IMR-90 (cell line): Measurements from ENCODE around the gene DENND2C. TPM values are rescaled to one million over a fixed set of nuclear protein-coding genes. Genes with fewer than 3 reads are reported as not detected.

Source experiments
- ATAC-seq: fragments of 200-7000 bp; cut with Tn5 transposase; 2 replicates; pipeline ENCODE4 v1.9.1; 2020; ENCODE audit warnings: low read depth, mild to moderate bottlenecking, moderate library complexity
- BruUV-seq: library from RNA; stranded (reverse); fragments of 400-500 nt; replicated peaks from 2 replicates; lab custom pipeline; 2021; lab: Mats Ljungman, UMichigan
- CTCF ChIA-PET: fragments of 300-600 bp; formaldehyde crosslinking; extraction: SDS; loops from one replicate; lab custom pipeline; 2021; ENCODE audit warnings: antibody characterized with exemption; lab: Yijun Ruan, JAX
- POLR2A ChIA-PET: fragments of 300-600 bp; sonication (Branson Sonifier 250); formaldehyde crosslinking; loops from one replicate; lab custom pipeline; 2022; ENCODE audit warnings: antibody characterized with exemption; ENCODE audit not compliant: unreplicated experiment; lab: Charles Lee
- DNase-seq: peaks from one replicate; pipeline ENCODE4 v3.0.0; 2013
- H2AFZ ChIP-seq: replicated peaks from 2 replicates; pipeline ENCODE3; 2013; ENCODE audit warnings: low read length, mild to moderate bottlenecking; ENCODE audit not compliant: poor library complexity
- H2AK5ac ChIP-seq: 2 replicates; pipeline ENCODE4 v1.6.1; 2013; ENCODE audit warnings: low read depth, low read length, inconsistent platforms
- H2AK9ac ChIP-seq: replicated peaks from 2 replicates; pipeline ENCODE3; 2013; ENCODE audit warnings: mild to moderate bottlenecking, low read depth, low read length, moderate library complexity; ENCODE audit not compliant: poor library complexity
- H2BK120ac ChIP-seq: 2 replicates; pipeline ENCODE4 v1.6.1; 2013; ENCODE audit warnings: low read depth, low read length, inconsistent platforms
- H2BK15ac ChIP-seq: 3 replicates; pipeline ENCODE4 v1.6.1; 2013; ENCODE audit warnings: low read depth, low read length, inconsistent platforms
- H2BK20ac ChIP-seq: 2 replicates; pipeline ENCODE4 v1.6.1; 2013; ENCODE audit warnings: low read depth, mild to moderate bottlenecking, inconsistent platforms, low read length, moderate library complexity
- H2BK5ac ChIP-seq: 2 replicates; pipeline ENCODE4 v1.6.1; 2013; ENCODE audit warnings: mild to moderate bottlenecking, low read depth, low read length, inconsistent platforms; ENCODE audit not compliant: poor library complexity, severe bottlenecking
- H3K14ac ChIP-seq: replicated peaks from 2 replicates; pipeline ENCODE4 v1.6.1; 2013; ENCODE audit warnings: low read depth, low read length, inconsistent platforms
- H3K18ac ChIP-seq: 2 replicates; pipeline ENCODE4 v1.6.1; 2013; ENCODE audit warnings: low read depth, low read length, control low read depth
- H3K23ac ChIP-seq: 2 replicates; pipeline ENCODE4 v1.6.1; 2013; ENCODE audit warnings: low read depth, low read length, inconsistent platforms
- H3K27ac ChIP-seq: 2 replicates; pipeline ENCODE4 v1.5.1; 2013; ENCODE audit warnings: mild to moderate bottlenecking, control low read depth, low read length; ENCODE audit not compliant: insufficient read depth
- H3K27me3 ChIP-seq: 2 replicates; pipeline ENCODE4 v1.6.1; 2013; ENCODE audit warnings: low read length; ENCODE audit not compliant: control insufficient read depth, insufficient read depth
- H3K36me3 ChIP-seq: 2 replicates; pipeline ENCODE4 v1.6.1; 2013; ENCODE audit warnings: low read length, mixed read lengths; ENCODE audit not compliant: control insufficient read depth, insufficient read depth
- H3K4ac ChIP-seq: 2 replicates; pipeline ENCODE4 v1.6.1; 2013; ENCODE audit warnings: low read depth, low read length, inconsistent platforms
- H3K4me1 ChIP-seq: 2 replicates; pipeline ENCODE4 v1.6.1; 2013; ENCODE audit warnings: low read length, mixed read lengths; ENCODE audit not compliant: control insufficient read depth, insufficient read depth
- H3K4me2 ChIP-seq: 2 replicates; pipeline ENCODE4 v1.6.1; 2013; ENCODE audit warnings: low read depth, mild to moderate bottlenecking, control low read depth, low read length, moderate library complexity
- H3K4me3 ChIP-seq: 2 replicates; pipeline ENCODE4 v1.5.1; 2013; ENCODE audit warnings: low read depth, mild to moderate bottlenecking, control low read depth, low read length, moderate library complexity; ENCODE audit not compliant: insufficient read depth
- H3K56ac ChIP-seq: 2 replicates; pipeline ENCODE4 v1.6.1; 2013; ENCODE audit warnings: low read length, inconsistent platforms; ENCODE audit not compliant: insufficient read depth; ENCODE audit errors: extremely low read depth
- H3K79me1 ChIP-seq, 2 experiments: 2 replicates each; pipeline ENCODE4 v1.6.1; 2013; ENCODE audit warnings: low read length in 2 of 2, inconsistent platforms in 1 of 2, low read depth in 1 of 2
- H3K9ac ChIP-seq: 2 replicates; pipeline ENCODE4 v1.6.1; 2013; ENCODE audit warnings: low read depth, low read length, control low read depth
- H3K9me1 ChIP-seq: 2 replicates; pipeline ENCODE4 v1.6.1; 2013; ENCODE audit warnings: low read length, inconsistent platforms; ENCODE audit not compliant: insufficient read depth
- H3K9me3 ChIP-seq: 2 replicates; pipeline ENCODE4 v1.6.1; 2013; ENCODE audit warnings: low read length; ENCODE audit not compliant: control insufficient read depth, insufficient read depth
- H4K20me1 ChIP-seq: 2 replicates; pipeline ENCODE4 v1.6.1; 2013; ENCODE audit warnings: low read length, inconsistent platforms; ENCODE audit not compliant: insufficient read depth
- H4K5ac ChIP-seq: 2 replicates; pipeline ENCODE4 v1.6.1; 2013; ENCODE audit warnings: mild to moderate bottlenecking, low read depth, low read length, control low read depth
- H4K8ac ChIP-seq, 2 experiments: 2 replicates each; pipeline ENCODE4 v1.6.1; 2013; ENCODE audit warnings: low read depth in 2 of 2, low read length in 2 of 2, control low read depth in 1 of 2, inconsistent platforms in 1 of 2
- H4K91ac ChIP-seq: 2 replicates; pipeline ENCODE4 v1.6.1; 2013; ENCODE audit warnings: low read depth, low read length, inconsistent platforms; ENCODE audit not compliant: insufficient read depth
- NFE2L2 ChIP-seq: fragments of 150-350 bp; IDR thresholded peaks from 2 replicates; pipeline ENCODE4 v1.6.1; 2016; ENCODE audit warnings: low read depth, mild to moderate bottlenecking, low read length
- RAD21 ChIP-seq: IDR thresholded peaks from 2 replicates; pipeline ENCODE4 v1.6.1; 2012; ENCODE audit warnings: low read length, improper control_type of control experiment
- WGBS, 2 experiments: methylation state at CpG; one replicate each; pipeline versions ENCODE4 v1.1.5 to v1.1.7; 2013; ENCODE audit warnings: missing lambda C conversion rate in 2 of 2; ENCODE audit not compliant: insufficient read length in 1 of 2; ENCODE audit errors: extremely low coverage in 2 of 2; 5-methylcytosine and 5-hydroxymethylcytosine counted together
- dilution Hi-C: fragments of 300-500 bp; cut with HindIII; formaldehyde crosslinking; loops from one replicate; pipeline ENCODE4 v1.14.3; 2018; ENCODE audit warnings: low sequenced_read_pairs; ENCODE audit not compliant: unreplicated experiment
- in situ Hi-C: fragments of 300-500 bp; cut with MboI; formaldehyde crosslinking; loops from 3 replicates; pipeline ENCODE4 v1.14.3; 2019; ENCODE audit warnings: low sequenced_read_pairs, inconsistent platforms, mixed read lengths
- intact Hi-C: fragments of 100-400 bp; cut with micrococcal nuclease; formaldehyde crosslinking; loops from 2 replicates; pipeline ENCODE4 v1.10.0; 2022
- polyA plus RNA-seq, 3 experiments: library from polyadenylated mRNA; depleted of rRNA; stranded (reverse); fragments of >200 nt; gene quantifications; 2 replicates each; pipeline ENCODE4 v1.2.3, GENCODE V29; 2012; ENCODE audit warnings: low replicate concordance in 1 of 3
- total RNA-seq: library from RNA; depleted of rRNA; stranded (reverse); fragments of >200 nt; gene quantifications from 2 replicates; pipeline ENCODE4 v1.2.3, GENCODE V29; 2012
- TF ChIP-seq, protein P1 (sequence below): conservative IDR thresholded peaks from 2 replicates; pipeline ENCODE4 v1.5.1; 2012; ENCODE audit warnings: mild to moderate bottlenecking, low read depth, low read length, improper control_type of control experiment

Gene DENND2C
- total and polyA plus RNA-seq, 2 of the 4 experiments (the other 2 are of a cell fraction): 0.58 to 2.2 TPM

DNA sequence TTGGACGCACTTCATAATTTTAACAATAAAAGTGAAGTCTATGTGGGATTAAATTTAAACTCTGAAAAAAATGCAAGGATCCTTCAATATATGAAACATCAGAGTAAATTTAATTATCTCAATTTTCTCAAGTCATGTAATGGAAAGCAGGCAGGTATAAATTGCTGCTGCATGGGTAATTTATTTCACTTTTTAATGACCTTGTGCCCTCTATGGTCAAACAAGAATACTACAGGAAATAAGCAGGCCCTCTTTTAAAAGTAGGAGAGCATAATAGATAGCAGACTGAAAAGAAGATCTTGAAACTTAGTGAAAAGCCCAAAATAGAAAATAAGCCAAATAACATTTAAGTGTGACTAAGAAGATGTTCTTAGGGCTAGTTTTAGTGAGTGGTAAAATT, 111.3 kb downstream of the DENND2C start:
- H3K14ac ChIP-seq: no peak overlapping the region
- H2BK15ac ChIP-seq: no peak overlapping the region
- no peaks in the 10 kb centered on the region for H3K36me3 ChIP-seq
- H3K27ac ChIP-seq: no peak overlapping the region
- no peak overlapping the region for H3K56ac ChIP-seq
- no peak overlapping the region for H3K18ac ChIP-seq
- ChIA-PET POLR2A (no interaction called here), CTCF (interaction anchor here (1.0 kb wide), 1 partner anchor 212 kb away, joined by 3 read pairs; no protein-coding TSS in a partner anchor)
- H2AFZ ChIP-seq: no peak overlapping the region
- in situ Hi-C loops: no loop called here
- H3K9ac ChIP-seq: no peak overlapping the region
- no peak overlapping the region for H2BK120ac ChIP-seq
- no peaks in the 10 kb centered on the region for H3K4me1 ChIP-seq
- H4K5ac ChIP-seq: no peak overlapping the region
- H4K20me1 ChIP-seq: no peaks in the 10 kb centered on the region
- H3K79me1 ChIP-seq: no peaks in the 10 kb centered on the region
- no peak overlapping the region for H3K23ac ChIP-seq
- no peaks in the 10 kb centered on the region for H3K27me3 ChIP-seq
- BruUV-seq: no TSS peak
- no peaks in the 10 kb centered on the region for H3K9me1 ChIP-seq
- H3K4ac ChIP-seq: no peak overlapping the region
- no peak overlapping the region for H2BK5ac ChIP-seq
- H2AK9ac ChIP-seq: no peak overlapping the region
- no peak overlapping the region for H3K4me3 ChIP-seq
- H3K4me2 ChIP-seq: no peak overlapping the region
- H4K8ac ChIP-seq: no peak overlapping the region
- ATAC-seq (no peak), DNase-seq (no peak)
- WGBS, 2 experiments: no CpG with 5 or more reads among the region's 1 CpG
- no peaks in the 10 kb centered on the region for H3K9me3 ChIP-seq
- no peak overlapping the region for H2BK20ac ChIP-seq
- H4K91ac ChIP-seq: no peak overlapping the region
- TF ChIP-seq RAD21: 0 out of 2 replicates have a peak, but pooled peaks have one; percentile 5
- TF ChIP-seq, protein P1, sequence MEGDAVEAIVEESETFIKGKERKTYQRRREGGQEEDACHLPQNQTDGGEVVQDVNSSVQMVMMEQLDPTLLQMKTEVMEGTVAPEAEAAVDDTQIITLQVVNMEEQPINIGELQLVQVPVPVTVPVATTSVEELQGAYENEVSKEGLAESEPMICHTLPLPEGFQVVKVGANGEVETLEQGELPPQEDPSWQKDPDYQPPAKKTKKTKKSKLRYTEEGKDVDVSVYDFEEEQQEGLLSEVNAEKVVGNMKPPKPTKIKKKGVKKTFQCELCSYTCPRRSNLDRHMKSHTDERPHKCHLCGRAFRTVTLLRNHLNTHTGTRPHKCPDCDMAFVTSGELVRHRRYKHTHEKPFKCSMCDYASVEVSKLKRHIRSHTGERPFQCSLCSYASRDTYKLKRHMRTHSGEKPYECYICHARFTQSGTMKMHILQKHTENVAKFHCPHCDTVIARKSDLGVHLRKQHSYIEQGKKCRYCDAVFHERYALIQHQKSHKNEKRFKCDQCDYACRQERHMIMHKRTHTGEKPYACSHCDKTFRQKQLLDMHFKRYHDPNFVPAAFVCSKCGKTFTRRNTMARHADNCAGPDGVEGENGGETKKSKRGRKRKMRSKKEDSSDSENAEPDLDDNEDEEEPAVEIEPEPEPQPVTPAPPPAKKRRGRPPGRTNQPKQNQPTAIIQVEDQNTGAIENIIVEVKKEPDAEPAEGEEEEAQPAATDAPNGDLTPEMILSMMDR: 0 out of 2 replicates have a peak, but pooled peaks have one; percentile 24
- TF ChIP-seq NFE2L2: no peak
- H2AK5ac ChIP-seq: no peak overlapping the region
- dilution Hi-C loops: no loop called here
- intact Hi-C loops: loop anchor here (1.0 kb wide), 1 partner anchor 212 kb away; no protein-coding TSS in a partner anchor
